H1 (cell line): Measurements from ENCODE around the gene C3. TPM values are rescaled to one million over a fixed set of nuclear protein-coding genes. Genes with fewer than 3 reads are reported as not detected.

Experiments
- KDM1A ChIP-seq: fragments of 200-600, 300-600 bp; sonication (generic); IDR thresholded peaks from 2 replicates; pipeline ENCODE4 v1.7.1; 2016; ENCODE audit warnings: mild to moderate bottlenecking, low read length, borderline replicate concordance
- KDM4A ChIP-seq: IDR thresholded peaks from one replicate; pipeline ENCODE4 v1.7.1; 2012; ENCODE audit warnings: low read depth, mild to moderate bottlenecking, moderate library complexity, low read length, inconsistent platforms; ENCODE audit not compliant: severe bottlenecking
- MAFK ChIP-seq: IDR thresholded peaks from 2 replicates; pipeline ENCODE4 v1.6.1; 2012; ENCODE audit warnings: low read depth, mild to moderate bottlenecking, improper control_type of control experiment, low read length
- TAF1 ChIP-seq: IDR thresholded peaks from 2 replicates; pipeline ENCODE4 v1.6.1; 2011; ENCODE audit warnings: mild to moderate bottlenecking, low read depth, low read length
- USF2 ChIP-seq: IDR thresholded peaks from 2 replicates; pipeline ENCODE4 v1.6.1; 2011; ENCODE audit warnings: low read length, improper control_type of control experiment
- polyA plus RNA-seq, 7 experiments: library from polyadenylated mRNA; depleted of rRNA in 3 of 7; stranded (reverse) in 5 of 7; unstranded in 2 of 7; fragments of >200 nt in 5 of 7; fragments of 200-250 nt in 2 of 7; gene quantifications; 1 replicate in 5 of 7; 2 replicates in 1 of 7; 4 replicates in 1 of 7; pipeline versions ENCODE4 v1.2.1 to v1.2.3, GENCODE V29; 2011 to 2013; ENCODE audit warnings: missing spikeins in 2 of 7, mixed read lengths in 2 of 7
- total RNA-seq: library from RNA; stranded (reverse); fragmentation: NEBNext Ultra II Directional; extraction: Animal tissue kit (Norgen Biotek cat#: 25700); gene quantifications from 2 replicates; pipeline ENCODE4 v1.2.1, GENCODE V29; 2021

Gene C3
- total and polyA plus RNA-seq, 2 of the 8 experiments (the other 6 are each of a cell fraction or from before 2014, with no cell fraction given) = 6.4 to 12.8 TPM

- TF ChIP-seq USF2 (no peak), TAF1 (no peak), KDM1A (no peak), KDM4A (no peak), MAFK (no peak)
These were observed 24.1 kb downstream of the C3 start (continued) for GRCh38 chr19:6696239-6696820.
